Parathyroid adenoma (tissue), 2 donors: Measurements from ENCODE around the gene SYT7.

Experiments used
- H2AFZ ChIP-seq: fragments of 300-600 bp; sonication (generic); one replicate; pipeline ENCODE4 v1.7.0; 2017; ENCODE audit warnings: antibody characterized with exemption, mild to moderate bottlenecking
- H3K27ac ChIP-seq: fragments of 300-600 bp; sonication (generic); one replicate; pipeline ENCODE4 v1.7.0; 2017
- H3K27me3 ChIP-seq: fragments of 300-600 bp; sonication (generic); one replicate; pipeline ENCODE4 v1.7.0; 2017; ENCODE audit warnings: low read length; ENCODE audit not compliant: control insufficient read depth, insufficient read depth
- H3K36me3 ChIP-seq: fragments of 300-600 bp; sonication (generic); one replicate; pipeline ENCODE4 v1.7.0; 2017; ENCODE audit warnings: low read length; ENCODE audit not compliant: control insufficient read depth, insufficient read depth
- H3K4me1 ChIP-seq: fragments of 300-600 bp; sonication (generic); one replicate; pipeline ENCODE4 v1.7.0; 2017; ENCODE audit warnings: control low read depth
- H3K4me2 ChIP-seq: fragments of 300-600 bp; sonication (generic); one replicate; pipeline ENCODE4 v1.7.0; 2017; ENCODE audit warnings: low read length
- H3K4me3 ChIP-seq: fragments of 300-600 bp; sonication (generic); one replicate; pipeline ENCODE4 v1.7.0; 2017; ENCODE audit warnings: low read depth, low read length
- H3K79me2 ChIP-seq: fragments of 300-600 bp; sonication (generic); one replicate; pipeline ENCODE4 v1.7.0; 2017; ENCODE audit warnings: control low read depth
- H3K9ac ChIP-seq: fragments of 300-600 bp; sonication (generic); one replicate; pipeline ENCODE4 v1.7.0; 2017; ENCODE audit warnings: mild to moderate bottlenecking
- H3K9me3 ChIP-seq: fragments of 300-600 bp; sonication (generic); one replicate; pipeline ENCODE4 v1.7.0; 2017; ENCODE audit warnings: low read length; ENCODE audit not compliant: control insufficient read depth
- TF ChIP-seq, protein P1 (sequence below): fragments of 300-600 bp; sonication (generic); IDR thresholded peaks from one replicate; pipeline ENCODE4 v1.7.0; 2017; ENCODE audit warnings: antibody characterized with exemption, mild to moderate bottlenecking
- donor health status: primary hyperparathyroidism.

Gene SYT7

DNA sequence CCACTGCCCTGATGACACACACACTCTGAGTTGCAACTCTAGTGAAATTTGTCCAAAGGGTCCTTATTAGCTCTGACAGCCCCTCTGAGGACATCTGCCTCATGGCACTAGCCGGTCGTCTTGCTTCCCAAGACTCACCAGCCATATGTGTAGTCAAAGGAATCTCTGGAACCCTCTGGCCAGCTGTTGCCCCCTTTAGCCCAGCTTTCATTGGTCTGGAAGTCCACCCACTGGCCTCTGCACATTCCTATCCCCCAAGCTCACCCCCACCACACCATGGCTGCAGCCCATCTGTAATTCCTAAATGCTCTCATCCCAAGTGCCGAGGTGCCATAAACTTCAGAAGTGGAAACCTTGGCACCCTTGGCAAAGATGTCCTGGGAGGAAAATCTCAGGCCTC, 24.3 kb downstream of the SYT7 start:
- no peaks in the 10 kb centered on the region for H3K27me3 ChIP-seq

DNA sequence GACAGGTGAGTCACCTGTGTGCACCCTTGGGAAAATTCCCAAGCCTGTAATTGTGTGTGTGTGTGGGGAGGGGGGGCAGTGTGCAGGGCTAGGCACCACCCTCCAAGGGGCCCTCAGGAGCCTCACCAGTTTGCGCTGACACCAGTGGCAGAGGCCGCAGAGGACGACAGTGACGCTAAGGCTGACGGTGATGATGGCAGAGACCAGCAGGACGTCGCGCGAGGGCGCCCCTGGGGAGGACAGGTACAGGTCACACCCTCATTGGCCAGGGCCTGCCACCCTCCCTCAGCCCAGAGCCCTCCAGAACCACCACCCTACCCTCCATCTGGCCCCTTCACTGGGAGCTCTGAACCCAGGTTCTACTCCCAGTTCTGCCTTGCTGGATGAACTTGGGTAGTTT, 24.9 kb downstream of the SYT7 start:
- H3K4me3 ChIP-seq: no peak overlapping the region
- H3K9me3 ChIP-seq: no peaks in the 10 kb centered on the region
- peaks cover 5% of the 10 kb centered on the region for H3K4me1 ChIP-seq
- TF ChIP-seq, protein P1, sequence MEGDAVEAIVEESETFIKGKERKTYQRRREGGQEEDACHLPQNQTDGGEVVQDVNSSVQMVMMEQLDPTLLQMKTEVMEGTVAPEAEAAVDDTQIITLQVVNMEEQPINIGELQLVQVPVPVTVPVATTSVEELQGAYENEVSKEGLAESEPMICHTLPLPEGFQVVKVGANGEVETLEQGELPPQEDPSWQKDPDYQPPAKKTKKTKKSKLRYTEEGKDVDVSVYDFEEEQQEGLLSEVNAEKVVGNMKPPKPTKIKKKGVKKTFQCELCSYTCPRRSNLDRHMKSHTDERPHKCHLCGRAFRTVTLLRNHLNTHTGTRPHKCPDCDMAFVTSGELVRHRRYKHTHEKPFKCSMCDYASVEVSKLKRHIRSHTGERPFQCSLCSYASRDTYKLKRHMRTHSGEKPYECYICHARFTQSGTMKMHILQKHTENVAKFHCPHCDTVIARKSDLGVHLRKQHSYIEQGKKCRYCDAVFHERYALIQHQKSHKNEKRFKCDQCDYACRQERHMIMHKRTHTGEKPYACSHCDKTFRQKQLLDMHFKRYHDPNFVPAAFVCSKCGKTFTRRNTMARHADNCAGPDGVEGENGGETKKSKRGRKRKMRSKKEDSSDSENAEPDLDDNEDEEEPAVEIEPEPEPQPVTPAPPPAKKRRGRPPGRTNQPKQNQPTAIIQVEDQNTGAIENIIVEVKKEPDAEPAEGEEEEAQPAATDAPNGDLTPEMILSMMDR: no peak
- no peaks in the 10 kb centered on the region for H3K36me3 ChIP-seq
- H3K27ac ChIP-seq: no peak overlapping the region
- H2AFZ ChIP-seq: no peak overlapping the region
- H3K4me2 ChIP-seq: no peak overlapping the region
- no peaks in the 10 kb centered on the region for H3K27me3 ChIP-seq
- no peak overlapping the region for H3K9ac ChIP-seq
- no peaks in the 10 kb centered on the region for H3K79me2 ChIP-seq

More for the DNA sequence above, 24.3 kb downstream of the SYT7 start:
- H3K4me2 ChIP-seq: no peak overlapping the region
- H3K27ac ChIP-seq: no peak overlapping the region
- H3K4me3 ChIP-seq: no peak overlapping the region
- H3K9ac ChIP-seq: no peak overlapping the region
- TF ChIP-seq, protein P1: no peak
- H3K36me3 ChIP-seq: no peaks in the 10 kb centered on the region
- H3K9me3 ChIP-seq: no peaks in the 10 kb centered on the region
- H3K79me2 ChIP-seq: no peaks in the 10 kb centered on the region
- H2AFZ ChIP-seq: no peak overlapping the region
- H3K4me1 ChIP-seq: peaks cover 5% of the 10 kb centered on the region

DNA sequence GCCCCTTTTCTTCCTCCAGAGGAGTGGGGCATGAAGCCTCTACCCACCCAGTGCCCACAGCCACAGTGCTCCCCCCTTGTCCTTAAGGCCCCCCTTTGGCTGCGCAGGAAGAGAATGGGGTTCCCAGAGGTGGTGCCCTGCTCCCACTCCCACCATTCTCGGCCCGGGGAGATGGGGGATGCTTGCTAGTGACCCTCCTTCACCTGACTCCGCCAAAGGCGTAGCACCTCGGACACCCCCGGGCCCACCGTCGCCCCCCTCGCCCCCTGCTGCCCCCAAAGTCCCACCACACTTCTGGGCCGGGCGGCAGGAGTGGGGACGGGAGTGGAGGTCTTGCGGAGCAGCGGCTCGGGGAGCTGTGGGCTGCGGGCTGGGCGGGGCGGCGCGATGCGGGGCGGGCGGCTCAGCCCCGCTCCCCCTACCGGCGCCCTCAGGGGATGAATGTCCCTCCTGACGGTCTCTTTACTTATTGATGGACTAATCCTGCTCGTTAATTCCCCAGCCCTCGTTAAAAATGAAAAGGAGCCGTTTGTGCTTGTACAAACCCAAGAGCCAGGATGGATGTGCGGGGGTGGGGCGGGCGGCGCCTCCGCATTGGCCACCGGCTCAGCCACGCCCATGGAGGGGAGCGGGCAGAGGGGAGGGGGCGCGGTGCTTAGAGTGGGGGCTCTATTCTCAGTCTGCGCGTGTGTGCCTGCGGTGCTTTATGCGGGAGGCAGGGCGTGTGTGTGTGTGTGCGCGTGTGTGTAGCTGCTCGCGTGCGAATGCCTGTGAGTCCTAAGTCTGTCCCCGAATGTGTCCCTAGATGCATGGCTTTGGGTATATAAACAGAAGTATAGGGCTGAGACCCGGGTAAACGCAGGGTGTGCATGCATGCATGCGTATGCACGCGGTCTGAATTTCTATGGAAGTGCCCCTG, 25.6 kb downstream of the SYT7 start:
- H3K4me1 ChIP-seq: peaks cover 3% of the 10 kb centered on the region
- H3K4me3 ChIP-seq: no peak overlapping the region
- H3K4me2 ChIP-seq: no peak overlapping the region
- no peaks in the 10 kb centered on the region for H3K36me3 ChIP-seq
- TF ChIP-seq, protein P1: peak; percentile 21
- H3K79me2 ChIP-seq: no peaks in the 10 kb centered on the region
- no peaks in the 10 kb centered on the region for H3K27me3 ChIP-seq
- H2AFZ ChIP-seq: no peak overlapping the region
- H3K27ac ChIP-seq: no peak overlapping the region
- H3K9me3 ChIP-seq: no peaks in the 10 kb centered on the region
- no peak overlapping the region for H3K9ac ChIP-seq

- H3K27ac ChIP-seq: no peak overlapping the region
- TF ChIP-seq, protein P1: no peak
These were observed 26.5 kb downstream of the SYT7 start for GRCh38 chr11:61554172-61554988.

More at GRCh38 chr11:61554172-61554988, 26.5 kb downstream of the SYT7 start:
- H3K4me1 ChIP-seq: peaks cover 3% of the 10 kb centered on the region
- H3K36me3 ChIP-seq: no peaks in the 10 kb centered on the region
- no peak overlapping the region for H3K4me2 ChIP-seq
- H2AFZ ChIP-seq: no peak overlapping the region
- no peaks in the 10 kb centered on the region for H3K79me2 ChIP-seq
- H3K9me3 ChIP-seq: no peaks in the 10 kb centered on the region
- no peaks in the 10 kb centered on the region for H3K27me3 ChIP-seq
- H3K9ac ChIP-seq: no peak overlapping the region
- no peak overlapping the region for H3K4me3 ChIP-seq
